Heart left ventricle (tissue), 16 donors: ENCODE results near the gene ZBTB24. TPM values are rescaled to one million over a fixed set of nuclear protein-coding genes. Genes with fewer than 3 reads are reported as not detected.

Source experiments
- ATAC-seq, 4 donors: fragments of 200-7000 bp; cut with Tn5 transposase; one replicate each; pipeline ENCODE4 v1.9.1; 2020 to 2022; ENCODE audit warnings: moderate library complexity in 4 of 4, mild to moderate bottlenecking in 3 of 4, moderate number of reproducible peaks in 1 of 4
- DNase-seq, 5 donors: peaks; one replicate each; pipeline ENCODE4 v3.0.0-alpha.2; 2020
- H3K27ac ChIP-seq, 12 donors: fragments of 200-600 bp; sonication (generic) in 4 of 12; one replicate each; pipeline versions ENCODE4 v1.5.0 to v1.8.0; 2016 to 2022; ENCODE audit warnings: mild to moderate bottlenecking in 2 of 12
- H3K27me3 ChIP-seq, 9 donors: fragments of 200-600 bp; sonication (generic) in 2 of 9; one replicate each; pipeline versions ENCODE4 v1.5.1 to v1.8.0; 2016 to 2022; ENCODE audit warnings: mild to moderate bottlenecking in 3 of 9
- H3K36me3 ChIP-seq, 9 donors: fragments of 200-600 bp; sonication (generic) in 2 of 9; one replicate each; pipeline versions ENCODE4 v1.5.0 to v1.8.0; 2018 to 2022; ENCODE audit warnings: mild to moderate bottlenecking in 2 of 9
- H3K4me1 ChIP-seq, 12 donors: fragments of 200-600 bp; sonication (generic) in 4 of 12; one replicate each; pipeline versions ENCODE4 v1.5.0 to v1.8.0; 2016 to 2022; ENCODE audit warnings: mild to moderate bottlenecking in 3 of 12
- H3K4me3 ChIP-seq, 12 donors: fragments of 200-600 bp; sonication (generic) in 4 of 12; one replicate each; pipeline versions ENCODE4 v1.5.0 to v1.8.0; 2017 to 2022; ENCODE audit warnings: mild to moderate bottlenecking in 9 of 12, moderate library complexity in 4 of 12
- H3K9me3 ChIP-seq, 12 donors: fragments of 200-600 bp; sonication (generic) in 4 of 12; one replicate each; pipeline versions ENCODE4 v1.5.0 to v1.8.0; 2016 to 2022; ENCODE audit warnings: mild to moderate bottlenecking in 1 of 12
- CTCF ChIP-seq, 12 donors: fragments of 200-600 bp; sonication (generic) in 4 of 12; IDR thresholded peaks; one replicate each; pipeline versions ENCODE4 v1.5.0 to v1.8.0; 2018 to 2022; ENCODE audit warnings: antibody characterized with exemption in 12 of 12, mild to moderate bottlenecking in 5 of 12
- POLR2A ChIP-seq, 2 donors: fragments of 450-650 bp; IDR thresholded peaks; one replicate each; pipeline ENCODE4 v1.6.1; 2017; ENCODE audit warnings: antibody characterized with exemption in 2 of 2, mild to moderate bottlenecking in 2 of 2, moderate library complexity in 2 of 2
- WGBS, 4 donors: extraction: QIAGEN DNeasy Blood & Tissue Kit in 2 of 4; methylation state at CpG; one replicate each; pipeline versions ENCODE4 v1.1.5 to v1.1.7; 2013 to 2018; 5-methylcytosine and 5-hydroxymethylcytosine counted together
- intact Hi-C, 10 donors: fragments of 100-400 bp; cut with DNase I; formaldehyde crosslinking; loops; one replicate each; pipeline versions ENCODE4 v1.11.1 to v1.14.2; 2022
- polyA plus RNA-seq, 2 donors: library from polyadenylated mRNA; stranded (reverse); fragments of 200-250 nt; gene quantifications; one replicate each; pipeline ENCODE4 v1.2.3, GENCODE V29; 2013
- total RNA-seq, 9 donors: library from RNA; depleted of rRNA in 2 of 9; stranded (reverse); fragments of >200 nt in 2 of 9; fragmentation: NEBNext Ultra II Directional in 3 of 9; extraction: Animal tissue kit (Norgen Biotek cat#: 25700) in 3 of 9; gene quantifications; one replicate each; pipeline versions ENCODE4 v1.1.0 to v1.2.4, GENCODE V29; 2016 to 2023
- donor health status: ischemic (EF 13 %, LVEDD 7.1; RV severe dilation, severe dysfunction).
- donor health status: healthy with polysubstance abuse.
- donor health status: DM: no; HTN: yes; CAD: no.
- donor health status: DM: no; HTN: no; CAD: no.
- donor health status: ischemic (EF 25% LVEDD 6.9; RV normal size, moderate dysfunction).
- donor health status: ischemic (EF 25% LVEDD 5.7; RV mildly dilated, moderate dysfunction).
- donor health status: healthy.
- donor health status: DM: yes; HTN: yes; CAD: no.
- donor health status: ischemic (EF 35%, LVEDD 5.7; RV mildly dilated, moderate dysfunction).
- donor health status: nonischemic (EF 11% LVEDD 7.7; RV severe dilation, severe dysfunction).
- donor health status: DM: yes; HTN: yes; CAD: no.
- donor health status: PGD.
- donor health status: ischemic (EF 29% LVEDD 5.4; RV normal size, mild dysfunction).
- donor health status: nonischemic (EF 23%, LVEDD 6.1; RV moderate dilation, normal function).

The ZBTB24 gene
- total and polyA plus RNA-seq, 11 donors, result 1.9 to 4.8 (median 2.9) TPM

- Histone ChIP-seq H3K27ac (no peak overlapping the region), H3K4me3 (no peak overlapping the region), H3K27me3 (no peaks in the 10 kb centered on the region), H3K9me3 (no peaks in the 10 kb centered on the region), H3K36me3 (peaks cover 0 to 40% (median 12%) of the 10 kb centered on the region in 9 donors), H3K4me1 (peaks cover 0 to 24% (median 10%) of the 10 kb centered on the region in 12 donors)
- DNase-seq, result no peak
- ATAC-seq, result no peak
- intact Hi-C loops, result loop anchor here in 2 of 10 donors (10.0 kb wide), 1 partner anchor 66 kb away; the partner anchor contains the start of gene CD164 (in 2 of the 2)
- TF ChIP-seq POLR2A (IDR thresholded peaks at IDR 0.05) (no peak), CTCF (IDR thresholded peaks at IDR 0.05) (no peak)
- WGBS, 4 donors, result 72 to 85% (median 83%) methylated on average over 3 of the region's 3 CpGs
These were observed 32.2 kb downstream of the ZBTB24 start for GRCh38 chr6:109450801-109451200.

GRCh38 chr6:109449795-109450673 lies 33.0 kb downstream of the ZBTB24 start:
- intact Hi-C loops, result loop anchor here in 2 of 10 donors (10.0 kb wide), 1 partner anchor 65 kb away; the partner anchor contains the start of gene CD164 (in 2 of the 2)
- Histone ChIP-seq H3K36me3 (peaks cover 0 to 47% (median 17%) of the 10 kb centered on the region in 9 donors), H3K27ac (no peak overlapping the region), H3K4me1 (peaks cover 0 to 24% (median 7%) of the 10 kb centered on the region in 12 donors), H3K9me3 (no peaks in the 10 kb centered on the region), H3K27me3 (no peaks in the 10 kb centered on the region), H3K4me3 (no peak overlapping the region)
- WGBS, 4 donors, result 87 to 91% (median 87%) methylated on average over 14 to 16 of the region's 16 CpGs
- ATAC-seq (no peak), DNase-seq (no peak)
- no peak for TF ChIP-seq POLR2A (IDR thresholded peaks at IDR 0.05)

- DNase-seq (no peak), ATAC-seq (no peak)
- H3K27ac ChIP-seq, result no peak overlapping the region
- no peaks in the 10 kb centered on the region for H3K27me3 ChIP-seq
- H3K4me1 ChIP-seq, result peaks cover 0 to 20% (median 5%) of the 10 kb centered on the region in 12 donors
- TF ChIP-seq POLR2A (IDR thresholded peaks at IDR 0.05), result no peak
- TF ChIP-seq CTCF (IDR thresholded peaks at IDR 0.05), result no peak
- H3K4me3 ChIP-seq, result no peak overlapping the region
- peaks cover 0 to 55% (median 24%) of the 10 kb centered on the region in 9 donors for H3K36me3 ChIP-seq
- H3K9me3 ChIP-seq, result no peaks in the 10 kb centered on the region
- intact Hi-C loops, result no loop called here
- WGBS, 4 donors, result 79 to 92% (median 89%) methylated on average over 7 to 19 of the region's 19 CpGs
These were observed 33.8 kb downstream of the ZBTB24 start for GRCh38 chr6:109449064-109449794.

- TF ChIP-seq POLR2A (IDR thresholded peaks at IDR 0.05) (no peak), CTCF (IDR thresholded peaks at IDR 0.05) (no peak)
- Histone ChIP-seq H3K4me3 (no peak overlapping the region), H3K36me3 (peaks cover 0 to 61% (median 24%) of the 10 kb centered on the region in 9 donors), H3K4me1 (peaks cover 0 to 14% (median 0%) of the 10 kb centered on the region in 12 donors), H3K27ac (no peak overlapping the region), H3K9me3 (no peaks in the 10 kb centered on the region), H3K27me3 (no peaks in the 10 kb centered on the region)
- ATAC-seq (no peak), DNase-seq (no peak)
- 74 to 82% (median 82%) methylated on average over 7 of the region's 7 CpGs for WGBS, 4 donors
- intact Hi-C loops, result no loop called here
These were observed 34.4 kb downstream of the ZBTB24 start for GRCh38 chr6:109448615-109449014.
